Liver (tissue), 9 donors: Measurements from ENCODE around the gene EFNB1. TPM values are rescaled to one million over a fixed set of nuclear protein-coding genes. Genes with fewer than 3 reads are reported as not detected.

Source experiments
- DNase-seq: peaks from one replicate; pipeline ENCODE4 v3.0.0-alpha.2; 2017; ENCODE audit warnings: low spot score
- H3K27ac ChIP-seq, 2 donors: one replicate each; pipeline ENCODE4 v1.7.0; 2013; ENCODE audit warnings: inconsistent platforms in 2 of 2, low read length in 2 of 2, control low read depth in 1 of 2, low read depth in 1 of 2, mild to moderate bottlenecking in 1 of 2
- H3K27me3 ChIP-seq, 4 donors: one replicate each; pipeline versions ENCODE4 v1.6.1 to v1.7.0; 2013; ENCODE audit warnings: low read length in 3 of 4, inconsistent platforms in 1 of 4, mild to moderate bottlenecking in 1 of 4, moderate library complexity in 1 of 4; ENCODE audit not compliant: control insufficient read depth in 4 of 4, insufficient read depth in 4 of 4
- H3K36me3 ChIP-seq, 4 donors: one replicate each; pipeline versions ENCODE4 v1.6.1 to v1.7.0; 2013; ENCODE audit warnings: low read length in 3 of 4, mild to moderate bottlenecking in 3 of 4, low read depth in 1 of 4, moderate library complexity in 1 of 4; ENCODE audit not compliant: control insufficient read depth in 4 of 4, insufficient read depth in 3 of 4
- H3K4me1 ChIP-seq, 4 donors: one replicate each; pipeline versions ENCODE4 v1.6.1 to v1.7.0; 2013; ENCODE audit warnings: low read length in 3 of 4, mild to moderate bottlenecking in 3 of 4, moderate library complexity in 1 of 4; ENCODE audit not compliant: control insufficient read depth in 4 of 4, insufficient read depth in 4 of 4
- H3K4me3 ChIP-seq, 3 donors: one replicate each; pipeline versions ENCODE4 v1.6.1 to v1.7.0; 2013; ENCODE audit warnings: low read length in 3 of 3, control low read depth in 1 of 3, low read depth in 1 of 3, mild to moderate bottlenecking in 1 of 3
- H3K9ac ChIP-seq, 2 donors: one replicate each; pipeline ENCODE4 v1.7.0; 2013; ENCODE audit warnings: low read length in 2 of 2, mild to moderate bottlenecking in 2 of 2, moderate library complexity in 2 of 2, control low read depth in 1 of 2, low read depth in 1 of 2
- H3K9me3 ChIP-seq, 4 donors: one replicate each; pipeline versions ENCODE4 v1.6.1 to v1.7.0; 2013; ENCODE audit warnings: low read length in 3 of 4; ENCODE audit not compliant: control insufficient read depth in 4 of 4
- ATF3 ChIP-seq: IDR thresholded peaks from 2 replicates; pipeline ENCODE4 v1.6.1; 2016; ENCODE audit warnings: antibody characterized with exemption
- CTCF ChIP-seq: fragments of 150-350 bp; IDR thresholded peaks from 2 replicates; pipeline ENCODE4 v1.5.1; 2017; ENCODE audit warnings: improper control_type of control experiment, low read depth, low read length; ENCODE audit not compliant: missing input control
- EGR1 ChIP-seq, 2 donors: IDR thresholded peaks; 2 replicates each; pipeline ENCODE4 v1.6.1; 2016 to 2018; ENCODE audit warnings: antibody characterized with exemption in 2 of 2, low read depth in 2 of 2
- FOXA1 ChIP-seq: IDR thresholded peaks from 2 replicates; pipeline ENCODE4 v1.6.1; 2016; ENCODE audit warnings: antibody characterized with exemption
- FOXA2 ChIP-seq: IDR thresholded peaks from 2 replicates; pipeline ENCODE4 v1.6.1; 2016; ENCODE audit warnings: antibody characterized with exemption
- GABPA ChIP-seq, 2 donors: IDR thresholded peaks in 1 of 2; conservative IDR thresholded peaks in 1 of 2; 2 replicates each; pipeline ENCODE4 v1.6.1; 2016; ENCODE audit warnings: antibody characterized with exemption in 2 of 2, mild to moderate bottlenecking in 1 of 2, moderate library complexity in 1 of 2
- HNF4A ChIP-seq, 2 donors: conservative IDR thresholded peaks; 2 replicates each; pipeline ENCODE4 v1.6.1; 2016; ENCODE audit warnings: antibody characterized with exemption in 2 of 2, mild to moderate bottlenecking in 2 of 2
- HNF4G ChIP-seq: IDR thresholded peaks from 2 replicates; pipeline ENCODE4 v1.6.1; 2016; ENCODE audit warnings: antibody characterized with exemption
- JUND ChIP-seq, 2 donors: IDR thresholded peaks; 2 replicates each; pipeline ENCODE4 v1.6.1; 2016; ENCODE audit warnings: antibody characterized with exemption in 2 of 2
- MAX ChIP-seq: IDR thresholded peaks from 2 replicates; pipeline ENCODE4 v1.6.1; 2016; ENCODE audit warnings: antibody characterized with exemption
- NR2F2 ChIP-seq: IDR thresholded peaks from 2 replicates; pipeline ENCODE4 v1.6.1; 2016; ENCODE audit warnings: antibody characterized with exemption
- RAD21 ChIP-seq, 2 donors: IDR thresholded peaks; 2 replicates each; pipeline ENCODE4 v1.6.1; 2016; ENCODE audit warnings: antibody characterized with exemption in 2 of 2, mild to moderate bottlenecking in 2 of 2
- REST ChIP-seq: IDR thresholded peaks from 2 replicates; pipeline ENCODE4 v1.6.1; 2016; ENCODE audit warnings: antibody characterized with exemption, mild to moderate bottlenecking
- RXRA ChIP-seq, 2 donors: IDR thresholded peaks; 2 replicates each; pipeline ENCODE4 v1.6.1; 2017 to 2018; ENCODE audit warnings: antibody characterized with exemption in 2 of 2, mild to moderate bottlenecking in 1 of 2
- SP1 ChIP-seq: IDR thresholded peaks from 2 replicates; pipeline ENCODE4 v1.6.1; 2018; ENCODE audit warnings: antibody characterized with exemption, mild to moderate bottlenecking
- TAF1 ChIP-seq: conservative IDR thresholded peaks from 2 replicates; pipeline ENCODE4 v1.6.1; 2016; ENCODE audit warnings: antibody characterized with exemption, mild to moderate bottlenecking
- YY1 ChIP-seq: IDR thresholded peaks from 2 replicates; pipeline ENCODE4 v1.6.1; 2016; ENCODE audit warnings: antibody characterized with exemption, mild to moderate bottlenecking
- ZBTB33 ChIP-seq: IDR thresholded peaks from 2 replicates; pipeline ENCODE4 v1.6.1; 2016; ENCODE audit warnings: antibody characterized with exemption
- WGBS: extraction: QIAGEN DNeasy Blood & Tissue Kit; methylation state at CpG from one replicate; pipeline ENCODE4 v1.1.7; 2013; 5-methylcytosine and 5-hydroxymethylcytosine counted together
- polyA plus RNA-seq, 2 donors: library from polyadenylated mRNA; stranded (reverse) in 1 of 2; unstranded in 1 of 2; fragments of 200-250 nt in 1 of 2; fragments of >200 nt in 1 of 2; fragmentation: Nextera tagmentation in 1 of 2; extraction: Ambion mirVana in 1 of 2; gene quantifications; one replicate each; pipeline versions ENCODE4 v1.2.1 to v1.2.3, GENCODE V29; 2013 to 2015
- total RNA-seq, 2 donors: library from RNA; depleted of rRNA; stranded (reverse); fragments of >200 nt; gene quantifications; one replicate each; pipeline ENCODE4 v1.2.3, GENCODE V29; 2014
- donor health status: healthy.
- donor health status: healthy.
- donor health status: healthy.
- donor health status: healthy.
- donor health status: healthy.

EFNB1 gene
- total and polyA plus RNA-seq, 4 donors = 3.6 to 8.9 (median 8.1) TPM

GRCh38 chrX:68833855-68834331 is 5.1 kb downstream of the EFNB1 start:
- no peak overlapping the region for H3K9ac ChIP-seq
- DNase-seq = no peak
- H3K4me1 ChIP-seq = peaks cover 5 to 21% (median 9%) of the 10 kb centered on the region in 4 donors
- no peak overlapping the region for H3K27ac ChIP-seq
- H3K27me3 ChIP-seq = no peaks in the 10 kb centered on the region
- H3K36me3 ChIP-seq = no peaks in the 10 kb centered on the region
- no peak for TF ChIP-seq HNF4G
- TF ChIP-seq YY1 = no peak
- TF ChIP-seq JUND (IDR thresholded peaks at IDR 0.05) = no peak
- TF ChIP-seq FOXA2 = no peak
- TF ChIP-seq NR2F2 = no peak
- TF ChIP-seq ATF3 = no peak
- TF ChIP-seq SP1 = no peak
- no peak for TF ChIP-seq RAD21 (IDR thresholded peaks at IDR 0.05)
- TF ChIP-seq REST = no peak
- TF ChIP-seq GABPA (IDR thresholded peaks at IDR 0.05 in 1 of 2, conservative IDR thresholded peaks at IDR 0.05 in 1 of 2) = no peak
- TF ChIP-seq CTCF = no peak
- no peak for TF ChIP-seq TAF1
- TF ChIP-seq FOXA1 = no peak
- no peak for TF ChIP-seq EGR1 (IDR thresholded peaks at IDR 0.05; ENCODE audit: low read depth in 2 of 2)
- no peak for TF ChIP-seq HNF4A (conservative IDR thresholded peaks at IDR 0.05)
- TF ChIP-seq RXRA (IDR thresholded peaks at IDR 0.05) = no peak
- no peak for TF ChIP-seq MAX
- no peak for TF ChIP-seq ZBTB33
- H3K4me3 ChIP-seq = no peak overlapping the region
- no peaks in the 10 kb centered on the region for H3K9me3 ChIP-seq
- 81% methylated on average over 4 of the region's 4 CpGs for WGBS
